Peyer's patch (tissue), 4 donors: ENCODE measurements around the gene NDUFV1. TPM values are rescaled to one million over a fixed set of nuclear protein-coding genes. Genes with fewer than 3 reads are reported as not detected.

Source experiments
- DNase-seq, 3 donors: peaks; one replicate each; pipeline ENCODE4 v3.0.0-alpha.2; 2017 to 2019
- H3K27ac ChIP-seq, 4 donors: fragments of 200-600 bp; sonication (generic); one replicate each; pipeline ENCODE4 v1.5.1; 2016 to 2019
- H3K27me3 ChIP-seq, 2 donors: fragments of 200-600 bp; sonication (generic); one replicate each; pipeline ENCODE4 v1.5.1; 2019
- H3K36me3 ChIP-seq, 3 donors: fragments of 200-600 bp; sonication (generic); one replicate each; pipeline ENCODE4 v1.5.1; 2016 to 2019
- H3K4me1 ChIP-seq, 4 donors: fragments of 200-600 bp; sonication (generic); one replicate each; pipeline ENCODE4 v1.5.1; 2016 to 2019
- H3K4me3 ChIP-seq, 4 donors: fragments of 200-600 bp; sonication (generic); 1 replicate in 3 of 4; 2 replicates in 1 of 4; pipeline ENCODE4 v1.5.1; 2016 to 2019; ENCODE audit warnings: mild to moderate bottlenecking in 1 of 4
- H3K9me3 ChIP-seq, 4 donors: fragments of 200-600 bp; sonication (generic); one replicate each; pipeline ENCODE4 v1.5.1; 2016 to 2019; ENCODE audit warnings: mild to moderate bottlenecking in 1 of 4
- POLR2A ChIP-seq, 2 donors: fragments of 450-650 bp; IDR thresholded peaks; one replicate each; pipeline ENCODE4 v1.5.1; 2017; ENCODE audit warnings: antibody characterized with exemption in 2 of 2, mild to moderate bottlenecking in 2 of 2, moderate library complexity in 2 of 2
- total RNA-seq, 4 donors: library from RNA; depleted of rRNA; stranded (reverse); fragments of >200 nt; gene quantifications; one replicate each; pipeline ENCODE4 v1.1.0, GENCODE V29; 2016
- TF ChIP-seq, protein P1 (sequence below), 6 experiments: fragments of 450-650 bp in 4 of 6; fragments of 200-600 bp in 2 of 6; sonication (generic) in 1 of 6; IDR thresholded peaks; one replicate each; pipeline ENCODE4 v1.5.1; 2017 to 2019; ENCODE audit warnings: antibody characterized with exemption in 6 of 6, mild to moderate bottlenecking in 3 of 6, moderate library complexity in 1 of 6

NDUFV1 gene
- total RNA-seq, 4 donors from 2014 or later: 297 to 532 (median 329) TPM

- H3K4me1 ChIP-seq: peaks cover 5 to 46% (median 9%) of the 10 kb centered on the region in 4 donors
- TF ChIP-seq, protein P1, sequence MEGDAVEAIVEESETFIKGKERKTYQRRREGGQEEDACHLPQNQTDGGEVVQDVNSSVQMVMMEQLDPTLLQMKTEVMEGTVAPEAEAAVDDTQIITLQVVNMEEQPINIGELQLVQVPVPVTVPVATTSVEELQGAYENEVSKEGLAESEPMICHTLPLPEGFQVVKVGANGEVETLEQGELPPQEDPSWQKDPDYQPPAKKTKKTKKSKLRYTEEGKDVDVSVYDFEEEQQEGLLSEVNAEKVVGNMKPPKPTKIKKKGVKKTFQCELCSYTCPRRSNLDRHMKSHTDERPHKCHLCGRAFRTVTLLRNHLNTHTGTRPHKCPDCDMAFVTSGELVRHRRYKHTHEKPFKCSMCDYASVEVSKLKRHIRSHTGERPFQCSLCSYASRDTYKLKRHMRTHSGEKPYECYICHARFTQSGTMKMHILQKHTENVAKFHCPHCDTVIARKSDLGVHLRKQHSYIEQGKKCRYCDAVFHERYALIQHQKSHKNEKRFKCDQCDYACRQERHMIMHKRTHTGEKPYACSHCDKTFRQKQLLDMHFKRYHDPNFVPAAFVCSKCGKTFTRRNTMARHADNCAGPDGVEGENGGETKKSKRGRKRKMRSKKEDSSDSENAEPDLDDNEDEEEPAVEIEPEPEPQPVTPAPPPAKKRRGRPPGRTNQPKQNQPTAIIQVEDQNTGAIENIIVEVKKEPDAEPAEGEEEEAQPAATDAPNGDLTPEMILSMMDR (IDR thresholded peaks at IDR 0.05): no peak
- no peaks in the 10 kb centered on the region for H3K36me3 ChIP-seq
- no peaks in the 10 kb centered on the region for H3K9me3 ChIP-seq
- peak overlapping the region in 1 of 4 donors; percentile 64 for H3K4me3 ChIP-seq
- DNase-seq: no peak
- H3K27ac ChIP-seq: peak overlapping the region in 3 of 4 donors; percentile 90 to 100 (median 100)
- no peaks in the 10 kb centered on the region for H3K27me3 ChIP-seq
Measured at GRCh38 chr11:67631853-67632174, 25.1 kb downstream of the NDUFV1 start.

DNA sequence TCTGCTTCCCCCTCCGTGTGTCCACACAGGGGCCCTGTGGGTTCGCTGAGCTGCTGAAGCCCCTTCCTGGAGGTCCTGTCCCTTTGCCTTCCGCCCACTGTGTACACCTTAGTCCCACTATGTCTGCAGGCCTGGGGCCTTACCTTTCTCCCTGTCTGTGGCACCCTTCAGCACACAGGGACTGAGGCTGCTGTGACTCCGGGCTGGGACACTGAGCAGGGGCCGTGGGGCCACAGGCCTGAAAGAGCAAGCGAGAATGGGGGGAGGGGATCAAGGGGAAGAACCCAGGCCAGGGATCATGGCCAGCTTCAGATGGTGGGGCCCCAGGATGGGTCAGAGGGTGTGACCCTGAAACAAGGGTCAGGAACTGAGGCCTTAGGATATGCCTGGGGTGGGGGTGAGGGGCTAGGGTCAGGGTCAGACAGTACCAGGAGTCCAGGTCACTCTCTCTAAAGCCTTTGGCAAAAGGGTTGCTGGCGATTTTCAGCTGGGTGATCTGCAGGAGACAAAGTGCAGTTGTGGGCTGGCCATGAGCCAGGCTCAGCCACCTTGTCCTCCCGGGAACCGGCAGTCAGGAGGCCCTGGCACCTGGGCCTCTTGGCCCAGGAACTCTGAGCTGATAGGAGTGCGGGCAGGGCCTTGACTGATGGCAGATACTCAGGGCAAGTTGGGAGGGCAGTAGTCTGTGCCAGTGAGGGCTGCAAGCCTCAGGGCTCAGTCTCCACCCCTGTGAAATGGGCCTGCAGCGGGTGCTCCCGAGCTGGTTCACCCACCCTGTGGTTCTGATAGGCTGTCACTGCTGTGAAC lies 25.6 kb downstream of the NDUFV1 start:
- TF ChIP-seq POLR2A (IDR thresholded peaks at IDR 0.05): peak; percentile 37 to 42
- TF ChIP-seq, protein P1 (IDR thresholded peaks at IDR 0.05): no peak
- no peaks in the 10 kb centered on the region for H3K27me3 ChIP-seq
- peak in 2 of 3 donors; percentile 85 to 88 for DNase-seq
- no peaks in the 10 kb centered on the region for H3K36me3 ChIP-seq
- peak overlapping the region in 1 of 4 donors; percentile 64 for H3K4me3 ChIP-seq
- no peaks in the 10 kb centered on the region for H3K9me3 ChIP-seq
- H3K27ac ChIP-seq: peak overlapping the region in 3 of 4 donors; percentile 90 to 100 (median 100)
- H3K4me1 ChIP-seq: peaks cover 5 to 46% (median 9%) of the 10 kb centered on the region in 4 donors

GRCh38 chr11:67632982-67633755 lies 26.4 kb downstream of the NDUFV1 start:
- DNase-seq: peak in 1 of 3 donors; percentile 54
- peak overlapping the region in 1 of 4 donors; percentile 64 for H3K4me3 ChIP-seq
- no peaks in the 10 kb centered on the region for H3K9me3 ChIP-seq
- H3K4me1 ChIP-seq: peaks cover 5 to 46% (median 9%) of the 10 kb centered on the region in 4 donors
- H3K27ac ChIP-seq: peak overlapping the region in 3 of 4 donors; percentile 90 to 100 (median 100)
- TF ChIP-seq, protein P1 (IDR thresholded peaks at IDR 0.05): no peak
- no peak for TF ChIP-seq POLR2A (IDR thresholded peaks at IDR 0.05)
- H3K27me3 ChIP-seq: no peaks in the 10 kb centered on the region
- no peaks in the 10 kb centered on the region for H3K36me3 ChIP-seq

- Histone ChIP-seq H3K9me3 (no peaks in the 10 kb centered on the region), H3K4me3 (peak overlapping the region in 1 of 4 donors; percentile 64)
Measured at GRCh38 chr11:67633758-67634365, 27.1 kb downstream of the NDUFV1 start.

More at GRCh38 chr11:67633758-67634365, 27.1 kb downstream of the NDUFV1 start:
- H3K36me3 ChIP-seq: no peaks in the 10 kb centered on the region
- H3K27me3 ChIP-seq: no peaks in the 10 kb centered on the region
- H3K4me1 ChIP-seq: peaks cover 5 to 42% (median 9%) of the 10 kb centered on the region in 4 donors
- TF ChIP-seq, protein P1 (IDR thresholded peaks at IDR 0.05): no peak
- TF ChIP-seq POLR2A (IDR thresholded peaks at IDR 0.05): no peak
- DNase-seq: peak in 1 of 3 donors; percentile 83
- peak overlapping the region in 3 of 4 donors; percentile 90 to 100 (median 100) for H3K27ac ChIP-seq
